ENCODE results near the gene TBCE.
"Not testable (repeated sequence)": the region's sequence is repeated elsewhere in the genome, so short reads cannot be mapped to it uniquely, and the experiment has no call there.

Gene TBCE

DNA sequence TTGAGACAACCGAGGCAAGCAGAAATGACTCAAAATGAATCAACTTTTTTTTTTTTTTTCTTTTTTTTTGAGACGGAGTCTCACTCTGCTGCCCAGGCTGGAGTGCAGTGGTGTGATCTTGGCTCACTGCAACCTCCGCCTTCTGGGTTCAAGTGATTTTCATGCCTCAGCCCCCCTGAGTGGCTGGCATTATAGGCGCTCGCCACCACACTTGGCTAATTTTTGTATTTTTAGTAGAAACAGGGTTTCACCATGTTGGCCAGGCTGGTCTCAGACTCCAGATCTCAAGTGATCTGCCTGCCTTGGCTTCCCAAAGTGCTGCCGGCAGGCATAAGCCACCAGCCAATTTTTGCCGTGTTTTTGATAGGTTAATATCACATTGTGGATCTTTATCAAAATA lies 90.6 kb downstream of the TBCE start:
- not testable (repeated sequence) for DNase-seq

- no peak for DNase-seq
Observed at GRCh38 chr1:235460770-235461169, 93.5 kb downstream of the TBCE start.

GRCh38 chr1:235461954-235462353 lies 94.7 kb downstream of the TBCE start:
- no peak for DNase-seq

GRCh38 chr1:235462832-235463231 lies 95.6 kb downstream of the TBCE start:
- not testable (repeated sequence) for DNase-seq

DNA sequence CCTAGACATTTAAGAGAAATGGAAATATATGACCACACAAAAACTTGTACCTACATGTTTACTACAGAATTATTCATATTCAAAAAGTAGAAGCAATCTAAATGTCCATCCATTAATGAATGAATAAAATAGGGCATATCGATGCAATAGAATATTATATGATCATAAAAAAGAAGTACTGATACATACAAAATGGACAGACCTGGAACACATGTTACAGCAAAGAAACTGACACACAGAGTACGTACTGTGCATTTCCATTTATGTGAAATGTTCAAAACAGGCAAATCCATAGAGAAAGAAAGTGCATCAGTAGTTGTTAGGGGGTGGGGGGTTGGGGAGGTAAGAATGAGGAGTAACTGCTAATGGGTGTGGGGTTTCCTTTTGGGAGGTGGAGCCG lies 97.8 kb downstream of the TBCE start:
- DNase-seq = no peak

- no peak for DNase-seq
Observed at GRCh38 chr1:235468004-235468403, 100.8 kb downstream of the TBCE start.

DNA sequence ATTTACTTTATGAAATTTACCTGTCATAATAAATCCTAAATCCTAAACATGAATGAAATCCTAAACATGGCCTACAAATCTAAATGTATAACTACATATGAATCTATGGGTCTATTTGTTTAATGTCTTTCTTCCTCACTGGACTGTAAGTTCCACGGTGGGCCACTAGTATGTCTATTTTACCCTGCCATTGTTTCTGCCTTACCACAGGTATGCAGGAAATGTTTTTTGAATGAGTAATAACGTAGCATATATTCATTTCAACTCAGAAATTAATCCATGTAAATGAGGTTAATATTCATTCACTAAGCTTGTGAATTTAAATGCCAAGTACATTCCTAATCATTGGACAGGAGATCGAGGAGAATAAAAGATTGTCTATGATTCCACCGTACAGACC lies 101.7 kb downstream of the TBCE start:
- DNase-seq = peak; percentile 28

DNA sequence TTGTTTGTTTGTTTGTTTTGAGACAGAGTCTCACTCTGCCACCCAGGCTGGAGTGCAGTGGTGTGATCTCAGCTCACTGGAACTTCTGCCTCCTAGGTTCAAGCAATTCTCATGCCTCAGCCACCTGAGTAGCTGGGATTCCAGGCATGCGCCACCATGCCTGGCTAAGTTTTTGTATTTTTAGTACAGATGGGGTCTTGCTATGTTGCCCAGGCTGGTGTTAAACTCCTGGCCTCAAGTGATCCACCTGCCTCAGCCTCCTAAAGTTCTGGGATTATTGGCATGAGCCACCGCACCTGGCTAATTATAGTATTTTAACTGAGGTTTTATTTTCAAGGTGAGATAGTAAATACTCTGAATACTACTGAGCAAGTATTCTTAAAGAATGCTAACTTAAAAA lies 102.7 kb downstream of the TBCE start:
- DNase-seq = not testable (repeated sequence)

- DNase-seq = no peak
Observed at GRCh38 chr1:235470741-235471439, 103.7 kb downstream of the TBCE start.

- no peak for DNase-seq
Observed at GRCh38 chr1:235473806-235474205, 106.6 kb downstream of the TBCE start.

- DNase-seq = no peak
Observed at GRCh38 chr1:235483090-235483489, 115.9 kb downstream of the TBCE start.

- DNase-seq = no peak
Observed at GRCh38 chr1:235485558-235485957, 118.3 kb downstream of the TBCE start.

DNA sequence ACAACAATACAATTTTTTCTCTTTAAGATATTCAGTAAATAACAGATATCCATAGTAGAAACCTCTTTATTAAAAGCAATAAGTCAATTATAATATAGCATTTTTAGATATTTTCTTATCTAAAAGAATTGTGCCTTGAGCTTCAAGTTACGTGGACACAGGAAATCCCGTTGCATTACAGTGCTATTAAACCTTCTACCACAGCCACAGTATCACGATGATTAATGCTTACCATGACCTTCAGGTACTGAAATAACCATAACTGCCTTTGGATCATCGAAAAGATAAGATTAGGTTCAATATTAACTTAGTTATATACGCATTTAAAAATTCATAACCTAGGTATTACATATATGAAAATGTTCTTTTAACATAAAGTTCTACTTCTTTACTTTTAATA lies 119.1 kb downstream of the TBCE start:
- peak; percentile 18 for DNase-seq

GRCh38 chr1:235491644-235492043 lies 124.4 kb downstream of the TBCE start:
- DNase-seq = no peak

GRCh38 chr1:235494531-235494930 lies 127.3 kb downstream of the TBCE start:
- DNase-seq = no peak

DNA sequence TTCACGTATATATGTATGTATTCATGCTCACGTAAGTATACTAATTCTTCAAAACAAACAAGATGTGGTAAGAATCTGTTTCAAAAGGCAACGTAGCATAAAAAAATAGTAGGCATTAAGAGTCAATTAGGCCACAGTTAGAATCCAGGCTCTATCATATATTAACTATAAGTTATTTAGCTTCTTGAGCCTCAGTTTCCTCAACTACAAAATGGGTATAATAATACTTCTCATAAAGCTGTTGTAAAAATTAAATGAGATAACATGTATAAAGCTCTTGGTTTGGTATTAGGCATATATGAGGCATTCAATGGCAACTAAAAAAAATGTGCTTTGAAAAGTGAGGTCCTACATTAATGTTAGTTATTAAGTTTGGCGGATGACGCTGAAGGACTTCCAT lies 127.8 kb downstream of the TBCE start:
- DNase-seq = no peak

GRCh38 chr1:235495551-235495950 lies 128.3 kb downstream of the TBCE start:
- DNase-seq = no peak

- peak; percentile 37 for DNase-seq
Observed at GRCh38 chr1:235500971-235501540, 133.8 kb downstream of the TBCE start.

All from NCI-H226 (cell line).